H7 (cell line): ENCODE measurements around the gene GTF3C5. TPM values are rescaled to one million over a fixed set of nuclear protein-coding genes. Genes with fewer than 3 reads are reported as not detected.

Experiments
- DNase-seq: peaks from one replicate; pipeline ENCODE4 v3.0.0; 2012
- H3K27me3 ChIP-seq: 2 replicates; pipeline ENCODE4 v1.6.0; 2011; ENCODE audit warnings: mild to moderate bottlenecking, low read length; ENCODE audit not compliant: control insufficient read depth, insufficient read depth
- H3K36me3 ChIP-seq: replicated peaks from 2 replicates; pipeline ENCODE4 v1.5.1; 2011; ENCODE audit warnings: low read length; ENCODE audit not compliant: control insufficient read depth, insufficient read depth
- H3K4me3 ChIP-seq: 2 replicates; pipeline ENCODE4 v1.5.1; 2011; ENCODE audit warnings: low read depth, mild to moderate bottlenecking, control low read depth, low read length, moderate library complexity; ENCODE audit not compliant: insufficient read depth
- total RNA-seq: library from RNA; depleted of rRNA; stranded (reverse); fragments of >200 nt; shearing (Covaris generic); gene quantifications from 2 replicates; pipeline ENCODE4 v1.2.3, GENCODE V29; 2014; rRNA removed

The GTF3C5 gene
- total RNA-seq, 1 experiment from 2014 or later = 131 TPM

DNA sequence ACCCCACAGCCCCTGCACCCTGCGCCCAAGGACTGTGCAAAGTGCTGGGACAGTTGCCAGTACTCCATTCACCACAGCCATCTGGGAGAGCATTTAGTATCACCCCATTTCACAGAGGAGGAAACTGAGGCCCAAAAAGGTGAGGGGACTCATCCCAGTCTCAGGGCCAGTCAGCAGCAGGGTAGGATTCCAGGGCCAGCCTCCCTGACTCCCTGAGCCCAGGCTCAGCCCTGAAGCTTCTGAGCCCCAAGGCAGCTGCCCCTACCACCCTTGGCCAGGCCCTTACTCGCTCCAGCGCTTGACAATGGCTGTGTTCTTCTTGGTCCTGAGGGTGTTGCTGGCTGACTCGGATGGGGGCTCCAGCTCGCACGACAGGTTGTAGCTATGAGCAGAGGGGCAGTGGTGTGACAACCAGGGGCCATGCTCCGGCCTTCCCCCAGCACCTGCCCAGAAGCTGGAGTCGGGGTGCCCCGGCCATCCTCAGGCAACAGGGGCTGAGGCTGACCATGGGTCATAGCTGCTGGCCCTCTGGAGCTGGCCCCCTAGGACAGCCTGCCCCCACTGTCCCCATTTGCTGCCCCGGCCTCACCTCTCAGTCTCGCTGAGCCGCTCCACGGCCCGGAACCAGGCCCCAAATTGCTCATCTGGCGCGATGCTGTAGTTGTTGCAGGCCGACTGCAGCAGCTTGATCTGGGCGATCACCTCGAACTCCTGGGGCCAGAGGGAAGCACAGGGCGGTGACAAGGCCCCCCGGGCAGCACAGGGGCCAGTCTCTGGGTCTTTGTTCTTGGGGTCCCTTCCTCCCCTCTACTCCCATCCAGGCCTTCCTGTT lies 71.6 kb downstream of the GTF3C5 start:
- peak; percentile 32 for DNase-seq
- Histone ChIP-seq H3K27me3 (no peaks in the 10 kb centered on the region), H3K36me3 (peaks cover 21% of the 10 kb centered on the region), H3K4me3 (no peak overlapping the region)

DNA sequence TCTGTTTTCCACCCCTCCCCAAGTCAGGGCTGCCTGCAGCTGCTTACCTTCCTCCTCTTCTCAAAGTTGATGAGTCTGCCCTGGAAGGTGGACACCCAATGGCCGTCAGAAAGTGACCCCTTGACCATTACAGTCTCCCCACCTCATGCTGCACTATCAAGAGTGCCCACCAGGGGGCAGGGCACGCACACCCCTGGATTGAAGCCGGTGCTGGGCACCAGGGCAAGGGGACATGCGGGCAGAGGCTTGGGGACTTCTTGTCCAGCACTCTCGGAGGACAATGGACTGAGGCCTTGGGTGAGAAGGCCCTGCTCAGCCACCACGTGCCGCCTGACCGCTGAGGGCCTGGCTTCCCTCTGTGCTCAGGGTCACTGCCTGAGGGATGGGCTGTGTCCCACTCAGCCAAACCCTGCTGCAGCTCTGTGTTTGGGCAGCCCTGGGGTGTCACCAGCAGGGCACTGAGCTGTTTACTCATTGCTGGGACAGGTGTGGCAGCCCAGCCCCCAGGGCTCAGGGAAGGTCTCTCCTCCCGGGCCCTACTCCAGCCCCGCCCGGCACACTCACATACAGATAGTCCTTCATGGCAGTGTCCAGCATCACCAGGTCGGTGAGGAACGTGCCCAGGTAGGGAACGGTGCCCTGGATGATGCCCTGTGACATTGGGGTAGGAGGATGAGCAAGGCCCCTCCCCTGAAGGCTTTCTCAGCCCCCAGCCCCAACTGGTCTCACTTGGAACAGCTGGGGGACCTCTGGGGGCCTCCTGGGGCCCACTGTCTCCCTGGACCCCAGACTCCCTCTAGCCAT lies 72.6 kb downstream of the GTF3C5 start:
- no peak overlapping the region for H3K4me3 ChIP-seq
- no peaks in the 10 kb centered on the region for H3K27me3 ChIP-seq
- peaks cover 16% of the 10 kb centered on the region for H3K36me3 ChIP-seq
- peak; percentile 93 for DNase-seq

GRCh38 chr9:133103987-133104505 lies 73.2 kb downstream of the GTF3C5 start:
- H3K36me3 ChIP-seq = peaks cover 14% of the 10 kb centered on the region

GRCh38 chr9:133104718-133105460 lies 74.1 kb downstream of the GTF3C5 start:
- H3K36me3 ChIP-seq = peaks cover 12% of the 10 kb centered on the region
- no peak overlapping the region for H3K4me3 ChIP-seq
- DNase-seq = no peak
- no peaks in the 10 kb centered on the region for H3K27me3 ChIP-seq

More at GRCh38 chr9:133103987-133104505, 73.2 kb downstream of the GTF3C5 start:
- no peaks in the 10 kb centered on the region for H3K27me3 ChIP-seq
- peak; percentile 54 for DNase-seq
- H3K4me3 ChIP-seq = no peak overlapping the region

GRCh38 chr9:133105461-133105770 lies 74.6 kb downstream of the GTF3C5 start:
- no peaks in the 10 kb centered on the region for H3K27me3 ChIP-seq
- H3K36me3 ChIP-seq = peaks cover 10% of the 10 kb centered on the region
- H3K4me3 ChIP-seq = no peak overlapping the region
- DNase-seq = peak; percentile 83

DNA sequence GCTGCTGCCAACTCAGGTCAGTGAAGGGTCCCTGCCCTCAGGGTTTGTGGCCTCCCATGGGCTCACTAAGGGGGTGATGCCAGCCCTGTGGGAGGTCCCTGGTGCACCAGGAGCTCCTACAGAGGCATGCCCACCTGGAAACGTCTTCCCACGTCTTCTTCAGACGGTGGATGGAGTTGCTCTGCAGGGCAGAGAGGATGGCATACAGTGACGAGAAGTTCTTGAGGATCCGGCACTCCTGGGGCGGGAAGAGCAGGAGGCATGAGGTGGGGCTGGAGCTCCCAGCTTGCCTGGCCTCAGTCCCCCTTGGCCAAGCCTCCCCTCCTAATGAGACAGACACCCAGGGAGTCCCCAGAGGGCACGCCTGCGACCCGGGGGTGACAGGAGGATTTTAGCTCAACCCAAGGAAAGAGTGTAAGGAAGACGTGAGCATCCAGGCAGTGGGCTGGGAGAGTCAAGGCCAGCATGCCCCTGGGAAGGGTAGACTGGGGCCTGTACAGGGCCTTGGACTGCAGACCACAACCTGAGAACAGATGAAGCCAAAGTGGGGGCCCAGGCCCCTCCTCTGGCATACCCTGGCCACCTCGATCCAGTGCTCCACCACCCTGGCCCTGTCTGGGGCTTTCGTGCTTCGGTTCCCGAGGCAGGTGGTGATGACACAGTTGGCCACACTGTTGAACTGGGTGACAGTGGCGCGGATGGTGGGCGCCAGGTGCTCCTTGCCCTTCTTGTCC lies 75.9 kb downstream of the GTF3C5 start:
- no peak overlapping the region for H3K4me3 ChIP-seq
- peak; percentile 45 for DNase-seq
- no peaks in the 10 kb centered on the region for H3K27me3 ChIP-seq
- H3K36me3 ChIP-seq = peaks cover 5% of the 10 kb centered on the region

GRCh38 chr9:133107245-133107722 lies 76.5 kb downstream of the GTF3C5 start:
- Histone ChIP-seq H3K27me3 (no peaks in the 10 kb centered on the region), H3K36me3 (peaks cover 3% of the 10 kb centered on the region), H3K4me3 (no peak overlapping the region)
- peak; percentile 36 for DNase-seq

Other genes with a start within 250 kb of the GTF3C5 start
- 0.24 and 0.37 TPM in 2 replicates for gene AK8, start 152.7 kb upstream of the GTF3C5 start, total RNA-seq
- 0.67 and 0.80 TPM in 2 replicates for gene SPACA9, start 152.1 kb upstream of the GTF3C5 start, total RNA-seq
- gene TSC1, start 86.4 kb upstream of the GTF3C5 start, total RNA-seq = 36.8 and 39.0 TPM in 2 replicates
- gene GFI1B, start 52.3 kb upstream of the GTF3C5 start, total RNA-seq = 0.52 TPM in 1 of 2 replicates, not detected in the other
- gene CEL, start 31.0 kb downstream of the GTF3C5 start, total RNA-seq = 0.87 and 1.7 TPM in 2 replicates
- gene RALGDS, start 90.2 kb downstream of the GTF3C5 start, total RNA-seq = 24.4 and 24.6 TPM in 2 replicates
- gene GBGT1, start 132.9 kb downstream of the GTF3C5 start, total RNA-seq = 6.8 and 7.5 TPM in 2 replicates
- not detected in 2 replicates for gene OBP2B, start 178.3 kb downstream of the GTF3C5 start, total RNA-seq
- 0.63 TPM in 1 of 2 replicates, not detected in the other for gene ABO, start 244.2 kb downstream of the GTF3C5 start, total RNA-seq